Endothelial cell of umbilical vein (primary cell): ENCODE results near the gene POU6F2. TPM values are rescaled to one million over a fixed set of nuclear protein-coding genes. Genes with fewer than 3 reads are reported as not detected.

Experiments used
- BruUV-seq: library from RNA; stranded (reverse); fragments of 400-500 nt; replicated peaks from 2 replicates; lab custom pipeline; 2021; lab: Mats Ljungman, UMichigan
- CTCF ChIA-PET: fragments of 300-600, 350-600 bp; sonication (Branson Sonifier 250); formaldehyde crosslinking; loops from one replicate; lab custom pipeline; 2021; ENCODE audit warnings: antibody characterized with exemption, inconsistent platforms; lab: Charles Lee
- POLR2A ChIA-PET: fragments of 300-600, 350-600 bp; sonication (Branson Sonifier 250); formaldehyde crosslinking; loops from one replicate; lab custom pipeline; 2021; ENCODE audit warnings: antibody characterized with exemption, inconsistent platforms; lab: Charles Lee
- DNase-seq: peaks from one replicate; pipeline ENCODE4 v3.0.0-alpha.2; 2011; ENCODE audit warnings: low read depth, low spot score
- FAIRE-seq: peaks from 2 replicates; lab custom pipeline; 2011; peaks lifted over from hg19 to GRCh38; lab: Jason Lieb, UNC
- H2AFZ ChIP-seq: 2 replicates; pipeline ENCODE4 v1.6.0; 2012; ENCODE audit warnings: low read depth, low read length, control low read depth, inconsistent platforms
- H3K27ac ChIP-seq: 2 replicates; pipeline ENCODE4 v1.5.1; 2011; ENCODE audit warnings: low read depth, mild to moderate bottlenecking, control low read depth, low read length, moderate library complexity; ENCODE audit not compliant: insufficient read depth
- H3K27me3 ChIP-seq, 2 experiments: 2 replicates each; pipeline versions ENCODE4 v1.6.0 to v1.6.1; 2011; ENCODE audit warnings: low read length in 2 of 2, mixed read lengths in 1 of 2; ENCODE audit not compliant: control insufficient read depth in 2 of 2, insufficient read depth in 2 of 2
- H3K36me3 ChIP-seq, 2 experiments: 2 replicates in 1 of 2; 3 replicates in 1 of 2; pipeline ENCODE4 v1.5.1; 2011; ENCODE audit warnings: low read length in 2 of 2, mild to moderate bottlenecking in 1 of 2, moderate library complexity in 1 of 2; ENCODE audit not compliant: control insufficient read depth in 2 of 2, insufficient read depth in 2 of 2; ENCODE audit errors: extremely low read depth in 1 of 2
- H3K4me1 ChIP-seq: 3 replicates; pipeline ENCODE4 v1.5.1; 2011; ENCODE audit warnings: mild to moderate bottlenecking, low read length; ENCODE audit not compliant: control insufficient read depth, insufficient read depth; ENCODE audit errors: extremely low read depth
- H3K4me2 ChIP-seq: 2 replicates; pipeline ENCODE4 v1.6.1; 2011; ENCODE audit warnings: low read length, control low read depth, mixed read lengths; ENCODE audit not compliant: insufficient read depth
- H3K4me3 ChIP-seq, 3 experiments: fragments of 200-600 bp in 1 of 3; sonication (generic), shearing (Covaris generic) in 1 of 3; replicated peaks in 1 of 3; 2 replicates each; pipeline ENCODE4 v1.5.1; 2011 to 2016; ENCODE audit warnings: control low read depth in 3 of 3, low read length in 3 of 3, mild to moderate bottlenecking in 2 of 3, inconsistent platforms in 1 of 3, low read depth in 1 of 3, moderate library complexity in 1 of 3; ENCODE audit not compliant: insufficient read depth in 1 of 3
- H3K79me2 ChIP-seq: 2 replicates; pipeline ENCODE4 v1.6.0; 2012; ENCODE audit warnings: low read length, inconsistent platforms; ENCODE audit not compliant: control insufficient read depth, insufficient read depth
- H3K9ac ChIP-seq: replicated peaks from 2 replicates; pipeline ENCODE3; 2011; ENCODE audit warnings: low read length, control low read depth; ENCODE audit not compliant: insufficient read depth; ENCODE audit errors: extremely low read depth
- H3K9me1 ChIP-seq: replicated peaks from 3 replicates; pipeline ENCODE4 v1.6.0; 2011; ENCODE audit warnings: mild to moderate bottlenecking, low read length; ENCODE audit not compliant: control insufficient read depth, insufficient read depth; ENCODE audit errors: extremely low read depth
- H3K9me3 ChIP-seq: replicated peaks from 2 replicates; pipeline ENCODE4 v1.5.1; 2012; ENCODE audit warnings: low read length, inconsistent platforms; ENCODE audit not compliant: control insufficient read depth, insufficient read depth
- H4K20me1 ChIP-seq: replicated peaks from 2 replicates; pipeline ENCODE3; 2011; ENCODE audit warnings: mild to moderate bottlenecking, low read length; ENCODE audit not compliant: control insufficient read depth, insufficient read depth; ENCODE audit errors: extremely low read depth
- EZH2 ChIP-seq: IDR thresholded peaks from 2 replicates; pipeline ENCODE4 v1.6.1; 2012; ENCODE audit warnings: borderline replicate concordance, low read depth, mild to moderate bottlenecking, moderate library complexity, low read length, inconsistent platforms; ENCODE audit not compliant: severe bottlenecking
- FOS ChIP-seq: IDR thresholded peaks from 2 replicates; pipeline ENCODE4 v1.6.1; 2011; ENCODE audit warnings: mild to moderate bottlenecking, low read length, moderate library complexity, borderline replicate concordance; ENCODE audit not compliant: insufficient read depth
- GATA2 ChIP-seq: IDR thresholded peaks from 2 replicates; pipeline ENCODE4 v1.7.0; 2011; ENCODE audit warnings: low read depth, mild to moderate bottlenecking, moderate library complexity, mixed read lengths, low read length; ENCODE audit not compliant: insufficient read length, insufficient read depth
- JUN ChIP-seq: IDR thresholded peaks from 2 replicates; pipeline ENCODE4 v1.6.1; 2011; ENCODE audit warnings: borderline replicate concordance, low read depth; ENCODE audit not compliant: insufficient read length, insufficient read depth
- MYC ChIP-seq: IDR thresholded peaks from one replicate; pipeline ENCODE4 v1.6.1; 2011; ENCODE audit warnings: mild to moderate bottlenecking, low read depth, low read length
- POLR2A ChIP-seq: IDR thresholded peaks from 2 replicates; pipeline ENCODE4 v1.6.1; 2012; ENCODE audit warnings: low read depth, mild to moderate bottlenecking, control low read depth, low read length
- POLR2AphosphoS5 ChIP-seq: IDR thresholded peaks from 2 replicates; pipeline ENCODE4 v1.6.1; 2012; ENCODE audit warnings: low read depth, mild to moderate bottlenecking, control low read depth, low read length, moderate library complexity; ENCODE audit not compliant: insufficient read depth
- dilution Hi-C: fragments of 300-500 bp; cut with MboI; formaldehyde crosslinking; loops from one replicate; pipeline ENCODE4 v1.15.0; 2019; ENCODE audit warnings: low sequenced_read_pairs; ENCODE audit not compliant: extremely low pct_ligation_motif_present
- intact Hi-C: fragments of 100-400 bp; cut with micrococcal nuclease; formaldehyde crosslinking; loops from one replicate; pipeline ENCODE4 v1.10.0; 2022
- polyA plus RNA-seq, 4 experiments: library from polyadenylated mRNA; depleted of rRNA in 3 of 4; stranded (reverse) in 3 of 4; unstranded in 1 of 4; fragments of >200 nt; gene quantifications; 2 replicates each; pipeline versions ENCODE4 v1.2.1 to v1.2.3, GENCODE V29; 2011 to 2012; ENCODE audit warnings: missing spikeins in 1 of 4
- total RNA-seq: library from RNA; stranded (reverse); gene quantifications from 2 replicates; pipeline ENCODE4 v1.2.3, GENCODE V29; 2021
- TF ChIP-seq, protein P1 (sequence below), 2 donors: IDR thresholded peaks; 1 replicate in 1 of 2; 2 replicates in 1 of 2; pipeline ENCODE4 v1.5.1; 2011; ENCODE audit warnings: low read length in 2 of 2, mild to moderate bottlenecking in 2 of 2, moderate library complexity in 2 of 2, control low read depth in 1 of 2, inconsistent platforms in 1 of 2, low read depth in 1 of 2; ENCODE audit not compliant: insufficient read depth in 1 of 2; ENCODE audit errors: extremely low read depth in 1 of 2
- TF ChIP-seq, protein P2 (sequence below): IDR thresholded peaks from 2 replicates; pipeline ENCODE4 v1.6.1; 2011; ENCODE audit not compliant: insufficient read depth, insufficient read length

The POU6F2 gene
- total and polyA plus RNA-seq, 2 donors (not counting 3 experiments of a cell fraction or from before 2014, with no cell fraction given) = 0.29 TPM; not detected in 1

DNA sequence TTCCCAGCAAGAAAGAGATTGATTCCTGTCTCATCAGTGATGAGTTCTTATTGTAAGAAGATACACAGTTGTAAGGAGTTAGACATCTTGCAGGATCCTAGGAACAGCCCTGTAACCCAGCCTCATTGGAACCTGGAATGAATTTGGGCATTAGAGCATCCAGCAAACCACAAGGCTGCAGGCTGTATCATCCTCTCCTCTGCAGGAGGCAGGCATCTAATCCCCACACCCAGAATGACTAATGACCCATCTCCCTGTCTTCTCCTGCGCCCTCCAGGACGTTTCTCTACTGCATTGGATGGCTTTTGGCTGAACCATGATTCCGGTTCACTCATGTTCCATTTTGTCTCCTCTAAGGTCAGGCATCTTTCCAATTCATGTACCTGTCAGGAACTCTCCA lies 233.9 kb downstream of the POU6F2 start:
- Histone ChIP-seq H4K20me1 (no peaks in the 10 kb centered on the region), H3K27me3 (no peaks in the 10 kb centered on the region), H2AFZ (no peak overlapping the region), H3K4me1 (no peaks in the 10 kb centered on the region), H3K9ac (no peak overlapping the region), H3K4me2 (no peak overlapping the region), H3K27ac (no peak overlapping the region), H3K36me3 (no peaks in the 10 kb centered on the region), H3K4me3 (no peak overlapping the region), H3K79me2 (no peaks in the 10 kb centered on the region), H3K9me3 (no peaks in the 10 kb centered on the region), H3K9me1 (no peaks in the 10 kb centered on the region)
- no TSS peak for BruUV-seq
- FAIRE-seq (no peak), DNase-seq (no peak)
- ChIA-PET POLR2A (no interaction called here), CTCF (interaction anchor here (1.0 kb wide), 1 partner anchor 44 kb away, joined by 3 read pairs; no protein-coding TSS in a partner anchor)
- TF ChIP-seq EZH2 (no peak), POLR2A (no peak), GATA2 (no peak), POLR2AphosphoS5 (no peak), MYC (no peak), JUN (no peak), FOS (no peak)
- TF ChIP-seq, protein P1, sequence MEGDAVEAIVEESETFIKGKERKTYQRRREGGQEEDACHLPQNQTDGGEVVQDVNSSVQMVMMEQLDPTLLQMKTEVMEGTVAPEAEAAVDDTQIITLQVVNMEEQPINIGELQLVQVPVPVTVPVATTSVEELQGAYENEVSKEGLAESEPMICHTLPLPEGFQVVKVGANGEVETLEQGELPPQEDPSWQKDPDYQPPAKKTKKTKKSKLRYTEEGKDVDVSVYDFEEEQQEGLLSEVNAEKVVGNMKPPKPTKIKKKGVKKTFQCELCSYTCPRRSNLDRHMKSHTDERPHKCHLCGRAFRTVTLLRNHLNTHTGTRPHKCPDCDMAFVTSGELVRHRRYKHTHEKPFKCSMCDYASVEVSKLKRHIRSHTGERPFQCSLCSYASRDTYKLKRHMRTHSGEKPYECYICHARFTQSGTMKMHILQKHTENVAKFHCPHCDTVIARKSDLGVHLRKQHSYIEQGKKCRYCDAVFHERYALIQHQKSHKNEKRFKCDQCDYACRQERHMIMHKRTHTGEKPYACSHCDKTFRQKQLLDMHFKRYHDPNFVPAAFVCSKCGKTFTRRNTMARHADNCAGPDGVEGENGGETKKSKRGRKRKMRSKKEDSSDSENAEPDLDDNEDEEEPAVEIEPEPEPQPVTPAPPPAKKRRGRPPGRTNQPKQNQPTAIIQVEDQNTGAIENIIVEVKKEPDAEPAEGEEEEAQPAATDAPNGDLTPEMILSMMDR (IDR thresholded peaks at IDR 0.05; ENCODE audit: extremely low read depth in 1 of 2, insufficient read depth in 1 of 2, low read depth in 1 of 2, low read length in 2 of 2) = no peak
- TF ChIP-seq, protein P2, sequence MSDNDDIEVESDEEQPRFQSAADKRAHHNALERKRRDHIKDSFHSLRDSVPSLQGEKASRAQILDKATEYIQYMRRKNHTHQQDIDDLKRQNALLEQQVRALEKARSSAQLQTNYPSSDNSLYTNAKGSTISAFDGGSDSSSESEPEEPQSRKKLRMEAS = no peak
- dilution Hi-C loops (no loop called here), intact Hi-C loops (no loop called here)
